Endothelial cell of umbilical vein (primary cell): ENCODE results near the gene NAMPT. TPM values are rescaled to one million over a fixed set of nuclear protein-coding genes. Genes with fewer than 3 reads are reported as not detected.

ENCODE experiments used
- BruUV-seq: library from RNA; stranded (reverse); fragments of 400-500 nt; replicated peaks from 2 replicates; lab custom pipeline; 2021; lab: Mats Ljungman, UMichigan
- CTCF ChIA-PET: fragments of 300-600, 350-600 bp; sonication (Branson Sonifier 250); formaldehyde crosslinking; loops from one replicate; lab custom pipeline; 2021; ENCODE audit warnings: antibody characterized with exemption, inconsistent platforms; lab: Charles Lee
- POLR2A ChIA-PET: fragments of 300-600, 350-600 bp; sonication (Branson Sonifier 250); formaldehyde crosslinking; loops from one replicate; lab custom pipeline; 2021; ENCODE audit warnings: antibody characterized with exemption, inconsistent platforms; lab: Charles Lee
- DNase-seq: peaks from one replicate; pipeline ENCODE4 v3.0.0-alpha.2; 2011; ENCODE audit warnings: low read depth, low spot score
- FAIRE-seq: peaks from 2 replicates; lab custom pipeline; 2011; peaks lifted over from hg19 to GRCh38; lab: Jason Lieb, UNC
- H2AFZ ChIP-seq: 2 replicates; pipeline ENCODE4 v1.6.0; 2012; ENCODE audit warnings: low read depth, low read length, control low read depth, inconsistent platforms
- H3K27ac ChIP-seq: 2 replicates; pipeline ENCODE4 v1.5.1; 2011; ENCODE audit warnings: low read depth, mild to moderate bottlenecking, control low read depth, low read length, moderate library complexity; ENCODE audit not compliant: insufficient read depth
- H3K27me3 ChIP-seq, 2 experiments: 2 replicates each; pipeline versions ENCODE4 v1.6.0 to v1.6.1; 2011; ENCODE audit warnings: low read length in 2 of 2, mixed read lengths in 1 of 2; ENCODE audit not compliant: control insufficient read depth in 2 of 2, insufficient read depth in 2 of 2
- H3K36me3 ChIP-seq, 2 experiments: 2 replicates in 1 of 2; 3 replicates in 1 of 2; pipeline ENCODE4 v1.5.1; 2011; ENCODE audit warnings: low read length in 2 of 2, mild to moderate bottlenecking in 1 of 2, moderate library complexity in 1 of 2; ENCODE audit not compliant: control insufficient read depth in 2 of 2, insufficient read depth in 2 of 2; ENCODE audit errors: extremely low read depth in 1 of 2
- H3K4me1 ChIP-seq: 3 replicates; pipeline ENCODE4 v1.5.1; 2011; ENCODE audit warnings: mild to moderate bottlenecking, low read length; ENCODE audit not compliant: control insufficient read depth, insufficient read depth; ENCODE audit errors: extremely low read depth
- H3K4me2 ChIP-seq: 2 replicates; pipeline ENCODE4 v1.6.1; 2011; ENCODE audit warnings: low read length, control low read depth, mixed read lengths; ENCODE audit not compliant: insufficient read depth
- H3K4me3 ChIP-seq, 3 experiments: fragments of 200-600 bp in 1 of 3; sonication (generic), shearing (Covaris generic) in 1 of 3; replicated peaks in 1 of 3; 2 replicates each; pipeline ENCODE4 v1.5.1; 2011 to 2016; ENCODE audit warnings: control low read depth in 3 of 3, low read length in 3 of 3, mild to moderate bottlenecking in 2 of 3, inconsistent platforms in 1 of 3, low read depth in 1 of 3, moderate library complexity in 1 of 3; ENCODE audit not compliant: insufficient read depth in 1 of 3
- H3K79me2 ChIP-seq: 2 replicates; pipeline ENCODE4 v1.6.0; 2012; ENCODE audit warnings: low read length, inconsistent platforms; ENCODE audit not compliant: control insufficient read depth, insufficient read depth
- H3K9ac ChIP-seq: replicated peaks from 2 replicates; pipeline ENCODE3; 2011; ENCODE audit warnings: low read length, control low read depth; ENCODE audit not compliant: insufficient read depth; ENCODE audit errors: extremely low read depth
- H3K9me1 ChIP-seq: replicated peaks from 3 replicates; pipeline ENCODE4 v1.6.0; 2011; ENCODE audit warnings: mild to moderate bottlenecking, low read length; ENCODE audit not compliant: control insufficient read depth, insufficient read depth; ENCODE audit errors: extremely low read depth
- H3K9me3 ChIP-seq: replicated peaks from 2 replicates; pipeline ENCODE4 v1.5.1; 2012; ENCODE audit warnings: low read length, inconsistent platforms; ENCODE audit not compliant: control insufficient read depth, insufficient read depth
- H4K20me1 ChIP-seq: replicated peaks from 2 replicates; pipeline ENCODE3; 2011; ENCODE audit warnings: mild to moderate bottlenecking, low read length; ENCODE audit not compliant: control insufficient read depth, insufficient read depth; ENCODE audit errors: extremely low read depth
- EZH2 ChIP-seq: IDR thresholded peaks from 2 replicates; pipeline ENCODE4 v1.6.1; 2012; ENCODE audit warnings: borderline replicate concordance, low read depth, mild to moderate bottlenecking, moderate library complexity, low read length, inconsistent platforms; ENCODE audit not compliant: severe bottlenecking
- FOS ChIP-seq: IDR thresholded peaks from 2 replicates; pipeline ENCODE4 v1.6.1; 2011; ENCODE audit warnings: mild to moderate bottlenecking, low read length, moderate library complexity, borderline replicate concordance; ENCODE audit not compliant: insufficient read depth
- GATA2 ChIP-seq: IDR thresholded peaks from 2 replicates; pipeline ENCODE4 v1.7.0; 2011; ENCODE audit warnings: low read depth, mild to moderate bottlenecking, moderate library complexity, mixed read lengths, low read length; ENCODE audit not compliant: insufficient read length, insufficient read depth
- JUN ChIP-seq: IDR thresholded peaks from 2 replicates; pipeline ENCODE4 v1.6.1; 2011; ENCODE audit warnings: borderline replicate concordance, low read depth; ENCODE audit not compliant: insufficient read length, insufficient read depth
- MYC ChIP-seq: IDR thresholded peaks from one replicate; pipeline ENCODE4 v1.6.1; 2011; ENCODE audit warnings: mild to moderate bottlenecking, low read depth, low read length
- POLR2A ChIP-seq: IDR thresholded peaks from 2 replicates; pipeline ENCODE4 v1.6.1; 2012; ENCODE audit warnings: low read depth, mild to moderate bottlenecking, control low read depth, low read length
- POLR2AphosphoS5 ChIP-seq: IDR thresholded peaks from 2 replicates; pipeline ENCODE4 v1.6.1; 2012; ENCODE audit warnings: low read depth, mild to moderate bottlenecking, control low read depth, low read length, moderate library complexity; ENCODE audit not compliant: insufficient read depth
- dilution Hi-C: fragments of 300-500 bp; cut with MboI; formaldehyde crosslinking; loops from one replicate; pipeline ENCODE4 v1.15.0; 2019; ENCODE audit warnings: low sequenced_read_pairs; ENCODE audit not compliant: extremely low pct_ligation_motif_present
- intact Hi-C: fragments of 100-400 bp; cut with micrococcal nuclease; formaldehyde crosslinking; loops from one replicate; pipeline ENCODE4 v1.10.0; 2022
- polyA plus RNA-seq, 4 experiments: library from polyadenylated mRNA; depleted of rRNA in 3 of 4; stranded (reverse) in 3 of 4; unstranded in 1 of 4; fragments of >200 nt; gene quantifications; 2 replicates each; pipeline versions ENCODE4 v1.2.1 to v1.2.3, GENCODE V29; 2011 to 2012; ENCODE audit warnings: missing spikeins in 1 of 4
- total RNA-seq: library from RNA; stranded (reverse); gene quantifications from 2 replicates; pipeline ENCODE4 v1.2.3, GENCODE V29; 2021
- TF ChIP-seq, protein P1 (sequence below), 2 donors: IDR thresholded peaks; 1 replicate in 1 of 2; 2 replicates in 1 of 2; pipeline ENCODE4 v1.5.1; 2011; ENCODE audit warnings: low read length in 2 of 2, mild to moderate bottlenecking in 2 of 2, moderate library complexity in 2 of 2, control low read depth in 1 of 2, inconsistent platforms in 1 of 2, low read depth in 1 of 2; ENCODE audit not compliant: insufficient read depth in 1 of 2; ENCODE audit errors: extremely low read depth in 1 of 2
- TF ChIP-seq, protein P2 (sequence below): IDR thresholded peaks from 2 replicates; pipeline ENCODE4 v1.6.1; 2011; ENCODE audit not compliant: insufficient read depth, insufficient read length

The NAMPT gene
- total and polyA plus RNA-seq, 2 donors (not counting 3 experiments of a cell fraction or from before 2014, with no cell fraction given), result 17.5 to 133 TPM

- Histone ChIP-seq H3K9ac (peak overlapping the region; percentile 71), H3K9me1 (no peaks in the 10 kb centered on the region), H3K27ac (peak overlapping the region; percentile 94), H3K36me3 (no peaks in the 10 kb centered on the region), H3K4me3 (peak overlapping the region in 1 of 3 experiments; percentile 46), H4K20me1 (no peaks in the 10 kb centered on the region), H3K27me3 (no peaks in the 10 kb centered on the region), H3K9me3 (no peaks in the 10 kb centered on the region), H3K4me2 (peak overlapping the region; percentile 92), H2AFZ (no peak overlapping the region), H3K79me2 (no peaks in the 10 kb centered on the region), H3K4me1 (peaks cover 42% of the 10 kb centered on the region)
- TF ChIP-seq MYC (peak; percentile 20), JUN (peak; percentile 96), POLR2A (peak; percentile 22), EZH2 (no peak), POLR2AphosphoS5 (peak; percentile 81), GATA2 (peak; percentile 99), FOS (peak; percentile 96)
- TF ChIP-seq, protein P1, sequence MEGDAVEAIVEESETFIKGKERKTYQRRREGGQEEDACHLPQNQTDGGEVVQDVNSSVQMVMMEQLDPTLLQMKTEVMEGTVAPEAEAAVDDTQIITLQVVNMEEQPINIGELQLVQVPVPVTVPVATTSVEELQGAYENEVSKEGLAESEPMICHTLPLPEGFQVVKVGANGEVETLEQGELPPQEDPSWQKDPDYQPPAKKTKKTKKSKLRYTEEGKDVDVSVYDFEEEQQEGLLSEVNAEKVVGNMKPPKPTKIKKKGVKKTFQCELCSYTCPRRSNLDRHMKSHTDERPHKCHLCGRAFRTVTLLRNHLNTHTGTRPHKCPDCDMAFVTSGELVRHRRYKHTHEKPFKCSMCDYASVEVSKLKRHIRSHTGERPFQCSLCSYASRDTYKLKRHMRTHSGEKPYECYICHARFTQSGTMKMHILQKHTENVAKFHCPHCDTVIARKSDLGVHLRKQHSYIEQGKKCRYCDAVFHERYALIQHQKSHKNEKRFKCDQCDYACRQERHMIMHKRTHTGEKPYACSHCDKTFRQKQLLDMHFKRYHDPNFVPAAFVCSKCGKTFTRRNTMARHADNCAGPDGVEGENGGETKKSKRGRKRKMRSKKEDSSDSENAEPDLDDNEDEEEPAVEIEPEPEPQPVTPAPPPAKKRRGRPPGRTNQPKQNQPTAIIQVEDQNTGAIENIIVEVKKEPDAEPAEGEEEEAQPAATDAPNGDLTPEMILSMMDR (IDR thresholded peaks at IDR 0.05; ENCODE audit: extremely low read depth in 1 of 2, insufficient read depth in 1 of 2, low read depth in 1 of 2, low read length in 2 of 2), result no peak
- TF ChIP-seq, protein P2, sequence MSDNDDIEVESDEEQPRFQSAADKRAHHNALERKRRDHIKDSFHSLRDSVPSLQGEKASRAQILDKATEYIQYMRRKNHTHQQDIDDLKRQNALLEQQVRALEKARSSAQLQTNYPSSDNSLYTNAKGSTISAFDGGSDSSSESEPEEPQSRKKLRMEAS, result no peak
- no TSS peak for BruUV-seq
- intact Hi-C loops, result loop anchor here (1.0 to 2.0 kb wide), 3 partner anchors 26 to 558 kb away; no protein-coding TSS in a partner anchor
- DNase-seq (peak; percentile 96), FAIRE-seq (peak; percentile 96)
- dilution Hi-C loops, result no loop called here
- POLR2A ChIA-PET, result interaction anchor here (1.1 to 2.0 kb wide), 4 partner anchors 26 to 558 kb away, joined by 3 to 13 read pairs (median 6); partner anchors contain the start of gene NAMPT
- CTCF ChIA-PET, result interaction anchor here (0.9 to 2.8 kb wide), 15 partner anchors 11 to 520 kb away, joined by 3 to 32 read pairs (median 6); no protein-coding TSS in a partner anchor
These were observed 68.3 kb downstream of the NAMPT start for GRCh38 chr7:106216517-106216922.
